HG02852 (cell line): ENCODE results near the gene GATA5.

ENCODE experiments used
- ATAC-seq: cut with Tn5 transposase; IDR thresholded peaks from one replicate; pipeline ENCODE4 v1.9.1; 2021; ENCODE audit warnings: mild to moderate bottlenecking, moderate library complexity; ENCODE audit not compliant: unreplicated experiment

GATA5 gene

GRCh38 chr20:62418709-62419487 is 56.9 kb downstream of the GATA5 start:
- ATAC-seq, result no peak

GRCh38 chr20:62417981-62418708 is 57.6 kb downstream of the GATA5 start:
- no peak for ATAC-seq

GRCh38 chr20:62416651-62417637 is 58.9 kb downstream of the GATA5 start:
- ATAC-seq, result no peak

- ATAC-seq, result no peak
These were observed 60.3 kb downstream of the GATA5 start for GRCh38 chr20:62415354-62416111.

- no peak for ATAC-seq
These were observed 61.8 kb downstream of the GATA5 start for GRCh38 chr20:62413896-62414481.
